Ishikawa (cell line): ENCODE measurements around the gene SLC24A3.

ENCODE experiments used
- CEBPB ChIP-seq: IDR thresholded peaks from 2 replicates; pipeline ENCODE4 v1.6.1; 2012
- CREB1 ChIP-seq: IDR thresholded peaks from 2 replicates; pipeline ENCODE4 v1.6.1; 2012; ENCODE audit warnings: low read depth
- EGR1 ChIP-seq: IDR thresholded peaks from 2 replicates; pipeline ENCODE4 v1.6.1; 2012
- EP300 ChIP-seq: IDR thresholded peaks from 2 replicates; pipeline ENCODE4 v1.6.1; 2012; ENCODE audit warnings: borderline replicate concordance
- FOXM1 ChIP-seq: IDR thresholded peaks from 2 replicates; pipeline ENCODE4 v1.6.1; 2012; ENCODE audit warnings: low read depth, borderline replicate concordance
- NFIC ChIP-seq: IDR thresholded peaks from 2 replicates; pipeline ENCODE4 v1.6.1; 2012
- RAD21 ChIP-seq: IDR thresholded peaks from 2 replicates; pipeline ENCODE4 v1.6.1; 2012; ENCODE audit warnings: low read depth
- TAF1 ChIP-seq: IDR thresholded peaks from 2 replicates; pipeline ENCODE4 v1.6.1; 2012; ENCODE audit warnings: low read depth, mild to moderate bottlenecking
- TCF12 ChIP-seq: IDR thresholded peaks from 2 replicates; pipeline ENCODE4 v1.6.1; 2012; ENCODE audit warnings: low read depth
- TEAD4 ChIP-seq: IDR thresholded peaks from 2 replicates; pipeline ENCODE4 v1.6.1; 2012
- YY1 ChIP-seq: IDR thresholded peaks from 2 replicates; pipeline ENCODE4 v1.6.1; 2012; ENCODE audit warnings: low read depth
- ZBTB7A ChIP-seq: IDR thresholded peaks from 2 replicates; pipeline ENCODE4 v1.6.1; 2012; ENCODE audit warnings: low read depth
- TF ChIP-seq, protein P1 (sequence below): IDR thresholded peaks from 2 replicates; pipeline ENCODE4 v1.6.1; 2012
- TF ChIP-seq, protein P2 (sequence below): IDR thresholded peaks from 2 replicates; pipeline ENCODE4 v1.6.1; 2012
- TF ChIP-seq, protein P3 (sequence below): IDR thresholded peaks from 2 replicates; pipeline ENCODE4 v1.6.1; 2012; ENCODE audit warnings: low read depth, mild to moderate bottlenecking

Gene SLC24A3

DNA sequence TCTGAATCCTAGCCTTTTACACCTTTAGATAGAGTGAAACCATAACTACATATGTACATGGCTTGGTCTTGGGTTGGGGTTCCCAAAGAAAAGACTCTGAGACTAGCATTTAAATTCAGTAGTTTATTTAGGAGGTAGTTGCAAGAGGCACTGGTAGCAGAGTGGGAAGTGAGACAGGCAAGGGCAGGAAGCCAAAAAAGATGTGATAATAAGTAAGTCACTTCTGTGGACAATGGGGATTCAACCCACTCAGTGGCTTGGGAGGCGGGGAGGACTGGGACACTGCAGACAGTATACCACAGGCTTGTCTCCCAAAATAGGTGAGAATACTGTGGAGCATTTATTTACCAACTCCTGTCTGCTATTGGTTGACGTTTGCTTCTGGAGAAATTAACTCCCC, 131.9 kb downstream of the SLC24A3 start:
- TF ChIP-seq, protein P1, sequence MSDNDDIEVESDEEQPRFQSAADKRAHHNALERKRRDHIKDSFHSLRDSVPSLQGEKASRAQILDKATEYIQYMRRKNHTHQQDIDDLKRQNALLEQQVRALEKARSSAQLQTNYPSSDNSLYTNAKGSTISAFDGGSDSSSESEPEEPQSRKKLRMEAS, result no peak
- TF ChIP-seq TEAD4 (no peak), YY1 (no peak), CREB1 (no peak), EGR1 (no peak), FOXM1 (no peak), ZBTB7A (no peak), NFIC (no peak), TAF1 (no peak), RAD21 (no peak), TCF12 (no peak), EP300 (no peak), CEBPB (no peak)
- TF ChIP-seq, protein P2, sequence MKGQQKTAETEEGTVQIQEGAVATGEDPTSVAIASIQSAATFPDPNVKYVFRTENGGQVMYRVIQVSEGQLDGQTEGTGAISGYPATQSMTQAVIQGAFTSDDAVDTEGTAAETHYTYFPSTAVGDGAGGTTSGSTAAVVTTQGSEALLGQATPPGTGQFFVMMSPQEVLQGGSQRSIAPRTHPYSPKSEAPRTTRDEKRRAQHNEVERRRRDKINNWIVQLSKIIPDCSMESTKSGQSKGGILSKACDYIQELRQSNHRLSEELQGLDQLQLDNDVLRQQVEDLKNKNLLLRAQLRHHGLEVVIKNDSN, result no peak
- TF ChIP-seq, protein P3, sequence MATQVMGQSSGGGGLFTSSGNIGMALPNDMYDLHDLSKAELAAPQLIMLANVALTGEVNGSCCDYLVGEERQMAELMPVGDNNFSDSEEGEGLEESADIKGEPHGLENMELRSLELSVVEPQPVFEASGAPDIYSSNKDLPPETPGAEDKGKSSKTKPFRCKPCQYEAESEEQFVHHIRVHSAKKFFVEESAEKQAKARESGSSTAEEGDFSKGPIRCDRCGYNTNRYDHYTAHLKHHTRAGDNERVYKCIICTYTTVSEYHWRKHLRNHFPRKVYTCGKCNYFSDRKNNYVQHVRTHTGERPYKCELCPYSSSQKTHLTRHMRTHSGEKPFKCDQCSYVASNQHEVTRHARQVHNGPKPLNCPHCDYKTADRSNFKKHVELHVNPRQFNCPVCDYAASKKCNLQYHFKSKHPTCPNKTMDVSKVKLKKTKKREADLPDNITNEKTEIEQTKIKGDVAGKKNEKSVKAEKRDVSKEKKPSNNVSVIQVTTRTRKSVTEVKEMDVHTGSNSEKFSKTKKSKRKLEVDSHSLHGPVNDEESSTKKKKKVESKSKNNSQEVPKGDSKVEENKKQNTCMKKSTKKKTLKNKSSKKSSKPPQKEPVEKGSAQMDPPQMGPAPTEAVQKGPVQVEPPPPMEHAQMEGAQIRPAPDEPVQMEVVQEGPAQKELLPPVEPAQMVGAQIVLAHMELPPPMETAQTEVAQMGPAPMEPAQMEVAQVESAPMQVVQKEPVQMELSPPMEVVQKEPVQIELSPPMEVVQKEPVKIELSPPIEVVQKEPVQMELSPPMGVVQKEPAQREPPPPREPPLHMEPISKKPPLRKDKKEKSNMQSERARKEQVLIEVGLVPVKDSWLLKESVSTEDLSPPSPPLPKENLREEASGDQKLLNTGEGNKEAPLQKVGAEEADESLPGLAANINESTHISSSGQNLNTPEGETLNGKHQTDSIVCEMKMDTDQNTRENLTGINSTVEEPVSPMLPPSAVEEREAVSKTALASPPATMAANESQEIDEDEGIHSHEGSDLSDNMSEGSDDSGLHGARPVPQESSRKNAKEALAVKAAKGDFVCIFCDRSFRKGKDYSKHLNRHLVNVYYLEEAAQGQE, result no peak

DNA sequence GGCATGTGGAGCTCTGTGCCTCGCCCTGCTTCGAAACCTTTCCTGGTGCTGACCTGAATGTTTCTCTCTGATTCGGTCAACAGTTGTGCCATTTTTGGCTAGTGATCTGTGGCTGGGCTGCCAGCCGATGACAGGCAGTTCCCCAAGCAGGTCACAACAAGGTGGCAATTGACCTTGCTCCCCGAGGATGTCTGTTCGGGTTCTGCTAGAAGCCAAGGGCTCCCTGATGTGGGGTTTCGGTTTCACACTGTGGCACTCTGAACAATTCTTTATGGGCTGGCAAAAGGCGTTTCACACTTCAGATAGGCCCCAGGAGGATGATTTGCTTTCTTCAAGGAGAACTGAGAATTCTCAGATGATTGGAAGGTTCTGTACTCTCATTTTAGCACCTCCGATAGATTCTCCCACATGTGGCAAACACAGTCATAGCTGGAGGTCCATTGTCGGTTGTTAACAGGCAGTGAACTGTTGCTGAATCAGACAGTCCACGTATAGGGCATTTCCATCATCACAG, 135.6 kb downstream of the SLC24A3 start:
- TF ChIP-seq EP300, result no peak
- no peak for TF ChIP-seq YY1
- no peak for TF ChIP-seq TEAD4

DNA sequence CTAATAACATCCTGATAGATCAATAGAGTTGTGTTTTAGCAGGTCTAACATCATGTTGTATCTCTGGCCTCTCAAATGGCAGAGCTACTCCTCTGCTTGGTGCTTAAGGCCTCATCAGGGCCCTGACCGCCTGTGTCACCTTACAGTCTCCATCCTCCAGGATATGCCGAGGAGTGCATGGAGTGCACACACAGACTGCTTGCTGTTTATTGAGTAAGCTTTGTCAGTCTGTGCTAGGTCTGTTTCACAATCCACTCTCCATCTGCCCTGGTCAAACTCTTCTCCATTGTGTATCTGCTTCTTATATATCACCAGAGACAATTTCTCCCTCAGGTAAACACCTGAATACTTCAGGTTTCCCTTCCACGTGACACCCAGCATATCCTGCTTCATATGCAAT, 136.1 kb downstream of the SLC24A3 start:
- no peak for TF ChIP-seq EGR1
- TF ChIP-seq CEBPB, result no peak
- TF ChIP-seq, protein P1, result no peak
- TF ChIP-seq FOXM1, result no peak
- no peak for TF ChIP-seq TCF12
- no peak for TF ChIP-seq CREB1
- TF ChIP-seq YY1, result no peak
- TF ChIP-seq EP300, result no peak
- TF ChIP-seq, protein P3, result no peak
- TF ChIP-seq ZBTB7A, result no peak
- TF ChIP-seq TEAD4, result no peak
- TF ChIP-seq, protein P2, result no peak
- TF ChIP-seq TAF1, result no peak

DNA sequence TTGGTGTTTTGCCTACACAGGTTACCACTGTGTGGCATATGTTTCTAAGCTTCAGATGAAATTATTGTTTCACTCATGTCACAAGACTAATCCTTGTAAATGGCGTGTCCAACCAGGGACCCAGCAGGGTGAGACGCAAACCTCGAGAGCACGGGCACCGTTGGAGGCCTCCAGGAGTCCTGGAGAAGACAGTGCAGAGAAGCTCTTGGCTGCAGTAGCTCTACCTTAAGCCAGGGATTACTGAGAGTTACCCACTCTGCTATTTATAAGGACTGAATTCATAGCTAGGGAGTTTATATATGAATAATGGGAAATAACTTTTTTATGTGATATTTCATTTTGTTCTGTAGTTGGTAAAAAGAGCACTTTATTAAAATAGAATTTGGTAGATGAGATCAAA, 137.4 kb downstream of the SLC24A3 start:
- TF ChIP-seq TEAD4 (no peak), EGR1 (no peak), TAF1 (no peak), CREB1 (no peak), ZBTB7A (no peak)
- TF ChIP-seq, protein P2, result no peak

DNA sequence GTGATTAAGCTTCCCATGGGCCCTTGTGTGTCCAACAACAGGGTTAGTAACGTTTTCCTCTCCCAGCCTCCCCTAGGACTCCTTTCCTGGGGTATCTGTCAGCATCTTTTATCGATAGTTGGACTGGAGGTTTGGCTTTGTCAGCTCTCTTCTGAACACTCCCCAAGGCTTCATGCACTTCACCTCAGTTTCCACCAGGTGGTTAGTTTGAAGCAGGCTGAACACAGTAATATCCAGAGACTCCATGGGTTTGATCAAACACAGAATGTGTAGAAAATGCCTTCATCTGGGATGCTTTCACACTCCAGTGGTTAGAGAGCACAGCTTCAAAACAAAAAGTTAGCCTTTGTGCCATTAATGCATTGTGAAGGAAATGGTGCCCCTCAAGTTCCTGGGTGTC, 139.1 kb downstream of the SLC24A3 start:
- TF ChIP-seq CREB1 (no peak), NFIC (no peak)
- TF ChIP-seq, protein P1, result no peak

DNA sequence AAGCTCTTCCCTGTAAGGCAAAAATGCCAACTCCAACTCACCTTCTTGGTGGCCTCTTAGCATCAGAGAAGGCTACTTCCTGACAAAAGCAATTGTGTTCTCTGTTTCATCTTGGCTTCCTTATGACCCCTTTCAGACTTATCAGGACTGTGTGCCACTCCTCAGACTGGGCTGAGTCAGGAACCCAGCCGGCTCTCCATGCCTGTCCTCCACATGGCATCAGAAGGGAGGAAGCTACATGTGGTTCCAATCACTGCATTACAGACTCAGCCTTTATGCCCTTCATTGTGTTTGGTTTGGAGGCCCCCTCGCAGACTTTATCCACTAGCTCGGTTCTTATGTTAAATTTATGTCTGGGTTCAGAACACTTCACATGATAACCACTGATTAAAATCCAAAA, 142.5 kb downstream of the SLC24A3 start:
- TF ChIP-seq TCF12, result no peak
- no peak for TF ChIP-seq RAD21
- TF ChIP-seq EGR1, result no peak
- no peak for TF ChIP-seq TAF1
- no peak for TF ChIP-seq TEAD4
- no peak for TF ChIP-seq YY1
- TF ChIP-seq, protein P3, result no peak
- no peak for TF ChIP-seq CEBPB
- no peak for TF ChIP-seq CREB1
- TF ChIP-seq, protein P1, result no peak
- no peak for TF ChIP-seq EP300
- no peak for TF ChIP-seq FOXM1
